NT2/D1 (cell line): ENCODE results near the gene TASOR.

Experiments used
- SUZ12 ChIP-seq: IDR thresholded peaks from 2 replicates; pipeline ENCODE4 v1.6.1; 2011; ENCODE audit not compliant: insufficient read length, insufficient read depth; ENCODE audit errors: extremely low read depth
- YY1 ChIP-seq: IDR thresholded peaks from 2 replicates; pipeline ENCODE4 v1.6.1; 2011; ENCODE audit not compliant: insufficient read length, insufficient read depth
- ZNF274 ChIP-seq: IDR thresholded peaks from 2 replicates; pipeline ENCODE4 v1.6.1; 2011; ENCODE audit warnings: mild to moderate bottlenecking, low read depth, low read length

- TF ChIP-seq ZNF274 = no peak
- no peak for TF ChIP-seq YY1
- no peak for TF ChIP-seq SUZ12
These were observed 49.0 kb upstream of the TASOR start for GRCh38 chr3:56732109-56732508.
